SK-N-SH (cell line): Measurements from ENCODE around the gene CARS2. TPM values are rescaled to one million over a fixed set of nuclear protein-coding genes. Genes with fewer than 3 reads are reported as not detected.
"Not testable (repeated sequence)": the region's sequence is repeated elsewhere in the genome, so short reads cannot be mapped to it uniquely, and the experiment has no call there.

Experiments
- CTCF ChIA-PET: fragments of 300-600, 350-600 bp; formaldehyde crosslinking; extraction: SDS; loops from one replicate; lab custom pipeline; 2021; lab: Yijun Ruan, JAX
- POLR2A ChIA-PET: fragments of 350-600 bp; sonication (Branson Sonifier 250); formaldehyde crosslinking; extraction: SDS; loops from one replicate; lab custom pipeline; 2020; ENCODE audit warnings: antibody characterized with exemption, inconsistent platforms; lab: Yijun Ruan, JAX
- DNase-seq: peaks from one replicate; pipeline ENCODE4 v3.0.0; 2012
- H2AFZ ChIP-seq: fragments of 200-600 bp; sonication (generic); 2 replicates; pipeline ENCODE4 v1.8.1; 2016; ENCODE audit warnings: antibody characterized with exemption, mild to moderate bottlenecking, low read depth
- H3F3A ChIP-seq: fragments of 200-600 bp; sonication (generic); replicated peaks from 2 replicates; pipeline ENCODE3; 2016; ENCODE audit warnings: antibody characterized with exemption, mild to moderate bottlenecking; ENCODE audit not compliant: insufficient read depth
- H3K27ac ChIP-seq, 2 experiments: fragments of 200-500 bp in 1 of 2; fragments of 200-600 bp in 1 of 2; sonication (Bioruptor generic) in 1 of 2; sonication (generic), shearing (Covaris generic) in 1 of 2; 2 replicates each; pipeline versions ENCODE4 v1.5.1 to v1.6.1; 2014 to 2016; ENCODE audit warnings: low read depth in 2 of 2, inconsistent platforms in 1 of 2, low read length in 1 of 2, mild to moderate bottlenecking in 1 of 2, mixed read lengths in 1 of 2
- H3K27me3 ChIP-seq: fragments of 200-600 bp; sonication (generic), shearing (Covaris generic); 2 replicates; pipeline ENCODE4 v1.6.1; 2016; ENCODE audit warnings: mixed run types; ENCODE audit not compliant: insufficient read depth
- H3K36me3 ChIP-seq, 2 experiments: fragments of 200-500 bp in 1 of 2; fragments of 200-600 bp in 1 of 2; sonication (Bioruptor generic) in 1 of 2; sonication (generic) in 1 of 2; replicated peaks in 1 of 2; 2 replicates each; pipeline versions ENCODE3 to v1.5.1; 2014 to 2016; ENCODE audit warnings: low read length in 1 of 2, mild to moderate bottlenecking in 1 of 2; ENCODE audit not compliant: insufficient read depth in 2 of 2, control insufficient read depth in 1 of 2
- H3K4me1 ChIP-seq, 2 experiments: fragments of 200-500 bp in 1 of 2; fragments of 200-600 bp in 1 of 2; sonication (Bioruptor generic) in 1 of 2; sonication (generic), shearing (Covaris generic) in 1 of 2; 2 replicates each; pipeline versions ENCODE4 v1.5.1 to v1.6.1; 2014 to 2016; ENCODE audit warnings: low read depth in 1 of 2, low read length in 1 of 2, mixed run types in 1 of 2; ENCODE audit not compliant: insufficient read depth in 2 of 2, control insufficient read depth in 1 of 2
- H3K4me2 ChIP-seq: fragments of 200-600 bp; sonication (generic), shearing (Covaris generic); 2 replicates; pipeline ENCODE4 v1.6.1; 2017; ENCODE audit warnings: mixed run types
- H3K4me3 ChIP-seq, 2 experiments: fragments of 200-500 bp in 1 of 2; fragments of 200-600 bp in 1 of 2; sonication (Bioruptor generic) in 1 of 2; sonication (generic), shearing (Covaris generic) in 1 of 2; 2 replicates each; pipeline versions ENCODE4 v1.5.1 to v1.8.1; 2014 to 2016; ENCODE audit warnings: low read depth in 2 of 2, inconsistent platforms in 1 of 2, low read length in 1 of 2, mild to moderate bottlenecking in 1 of 2, mixed read lengths in 1 of 2, moderate library complexity in 1 of 2
- H3K79me2 ChIP-seq: fragments of 200-600 bp; sonication (generic); 2 replicates; pipeline ENCODE4 v1.8.1; 2017; ENCODE audit warnings: mild to moderate bottlenecking; ENCODE audit not compliant: insufficient read depth
- H3K9ac ChIP-seq: fragments of 200-600 bp; sonication (generic); 2 replicates; pipeline ENCODE4 v1.6.1; 2017; ENCODE audit warnings: mixed run types
- H3K9me2 ChIP-seq: fragments of 200-600 bp; sonication (generic); 2 replicates; pipeline ENCODE4 v1.6.1; 2017; ENCODE audit warnings: mixed run types
- H3K9me3 ChIP-seq: fragments of 200-600 bp; sonication (generic); 2 replicates; pipeline ENCODE4 v1.6.1; 2017; ENCODE audit warnings: mixed run types, mild to moderate bottlenecking, moderate library complexity
- H4K20me1 ChIP-seq: fragments of 200-600 bp; sonication (generic); 2 replicates; pipeline ENCODE4 v1.6.1; 2017; ENCODE audit warnings: mild to moderate bottlenecking, mixed run types; ENCODE audit not compliant: insufficient read depth
- CTCF ChIP-seq: fragments of 200-600 bp; sonication (generic); IDR thresholded peaks from 2 replicates; pipeline ENCODE4 v1.6.1; 2017; ENCODE audit warnings: antibody characterized with exemption, mild to moderate bottlenecking, moderate library complexity
- ELF1 ChIP-seq: IDR thresholded peaks from 2 replicates; pipeline ENCODE4 v1.4.0; 2012
- EP300 ChIP-seq, 2 experiments: IDR thresholded peaks; 2 replicates each; pipeline versions ENCODE4 v1.4.0 to v1.6.1; 2012; ENCODE audit warnings: borderline replicate concordance in 1 of 2, low read depth in 1 of 2, low read length in 1 of 2
- EZH2phosphoT487 ChIP-seq: fragments of 200-600 bp; sonication (generic); IDR thresholded peaks from 2 replicates; pipeline ENCODE4 v1.6.1; 2017; ENCODE audit warnings: low read depth, mixed run types, mild to moderate bottlenecking, antibody characterized with exemption, moderate library complexity, borderline replicate concordance
- FOXJ3 ChIP-seq: sonication (generic); formaldehyde crosslinking; IDR thresholded peaks from 2 replicates; pipeline ENCODE4 v1.5.1; 2020; ENCODE audit warnings: mild to moderate bottlenecking, missing genetic modification reagents
- FOXM1 ChIP-seq: IDR thresholded peaks from 2 replicates; pipeline ENCODE4 v1.4.0; 2012; ENCODE audit warnings: low read depth, mild to moderate bottlenecking
- GATA2 ChIP-seq: sonication (generic); formaldehyde crosslinking; IDR thresholded peaks from 2 replicates; pipeline ENCODE4 v1.5.0; 2020; ENCODE audit warnings: mild to moderate bottlenecking, missing genetic modification reagents
- IRF3 ChIP-seq: fragments of 150-350 bp; IDR thresholded peaks from 2 replicates; pipeline ENCODE4 v1.6.1; 2016; ENCODE audit warnings: mild to moderate bottlenecking, low read depth, low read length
- MAX ChIP-seq: IDR thresholded peaks from 2 replicates; pipeline ENCODE4 v1.4.0; 2012; ENCODE audit warnings: low read depth
- NFIC ChIP-seq: IDR thresholded peaks from 2 replicates; pipeline ENCODE4 v1.4.0; 2012; ENCODE audit warnings: borderline replicate concordance
- NRF1 ChIP-seq: IDR thresholded peaks from 2 replicates; pipeline ENCODE4 v1.6.1; 2012; ENCODE audit warnings: low read depth, mild to moderate bottlenecking, low read length
- POLR2AphosphoS5 ChIP-seq: IDR thresholded peaks from 2 replicates; pipeline ENCODE4 v1.6.1; 2012; ENCODE audit warnings: low read depth, low read length
- RAD21 ChIP-seq: IDR thresholded peaks from 2 replicates; pipeline ENCODE4 v1.6.1; 2012; ENCODE audit warnings: mild to moderate bottlenecking, low read length
- RCOR1 ChIP-seq: fragments of 150-350 bp; IDR thresholded peaks from 2 replicates; pipeline ENCODE4 v1.6.1; 2017; ENCODE audit warnings: antibody characterized with exemption, low read length
- RFX5 ChIP-seq: IDR thresholded peaks from 2 replicates; pipeline ENCODE4 v1.6.1; 2012; ENCODE audit warnings: mild to moderate bottlenecking, improper control_type of control experiment, low read length
- RXRA ChIP-seq: IDR thresholded peaks from 2 replicates; pipeline ENCODE4 v1.4.0; 2012; ENCODE audit warnings: low read depth, mild to moderate bottlenecking, borderline replicate concordance
- TCF12 ChIP-seq: IDR thresholded peaks from 2 replicates; pipeline ENCODE4 v1.4.0; 2012
- TEAD4 ChIP-seq: IDR thresholded peaks from 2 replicates; pipeline ENCODE4 v1.4.0; 2012; ENCODE audit warnings: mild to moderate bottlenecking, borderline replicate concordance; ENCODE audit not compliant: insufficient read depth
- USF1 ChIP-seq: IDR thresholded peaks from 2 replicates; pipeline ENCODE4 v1.4.0; 2012; ENCODE audit warnings: low read depth, borderline replicate concordance
- WGBS: methylation state at CpG from one replicate; pipeline ENCODE4 v1.1.6; 2017; ENCODE audit warnings: low lambda C conversion rate; 5-methylcytosine and 5-hydroxymethylcytosine counted together
- polyA plus RNA-seq, 3 experiments: library from polyadenylated mRNA; depleted of rRNA; stranded (reverse); fragments of >200 nt; gene quantifications; 2 replicates each; pipeline ENCODE4 v1.2.3, GENCODE V29; 2012

The CARS2 gene
- polyA plus RNA-seq, 1 of the 3 experiments (the other 2 are of a cell fraction): 78.6 TPM

- Histone ChIP-seq H3K36me3 (no peaks in the 10 kb centered on the region), H3K27ac (no peak overlapping the region), H3K79me2 (no peaks in the 10 kb centered on the region), H3K4me1 (no peaks in the 10 kb centered on the region), H3K27me3 (no peaks in the 10 kb centered on the region), H3K4me2 (no peak overlapping the region), H3F3A (no peaks in the 10 kb centered on the region), H3K9me2 (no peaks in the 10 kb centered on the region), H3K9ac (no peak overlapping the region), H3K9me3 (no peaks in the 10 kb centered on the region), H4K20me1 (no peaks in the 10 kb centered on the region), H3K4me3 (no peak overlapping the region), H2AFZ (no peak overlapping the region)
- whole genome bisulfite sequencing: 78% methylated on average over 3 of the region's 3 CpGs
- no peak for DNase-seq
- TF ChIP-seq CTCF: no peak
- no peak for TF ChIP-seq TCF12
- TF ChIP-seq NFIC: no peak
- TF ChIP-seq IRF3: no peak
- TF ChIP-seq ELF1: no peak
- no peak for TF ChIP-seq EZH2phosphoT487
- no peak for TF ChIP-seq MAX
- TF ChIP-seq RAD21: no peak
- TF ChIP-seq RCOR1: no peak
- no peak for TF ChIP-seq POLR2AphosphoS5
- no peak for TF ChIP-seq USF1
- no peak for TF ChIP-seq GATA2
- TF ChIP-seq EP300 (IDR thresholded peaks at IDR 0.05; ENCODE audit: borderline replicate concordance in 1 of 2, low read depth in 1 of 2, low read length in 1 of 2): no peak
- TF ChIP-seq FOXJ3 (CRISPR knock-in tag): no peak
- TF ChIP-seq RXRA: no peak
- TF ChIP-seq TEAD4: no peak
- no peak for TF ChIP-seq FOXM1
- no peak for TF ChIP-seq NRF1
- TF ChIP-seq RFX5: no peak
- CTCF ChIA-PET: interaction anchor here (0.7 kb wide), 1 partner anchor 14 kb away, joined by 3 read pairs; no protein-coding TSS in a partner anchor
- POLR2A ChIA-PET: no interaction called here
These were observed 98.2 kb downstream of the CARS2 start for GRCh38 chr13:110607675-110608224.

- H3K4me1 ChIP-seq, H3K27me3 ChIP-seq, H3K36me3 ChIP-seq, H4K20me1 ChIP-seq, H3K9me3 ChIP-seq, H3K9ac ChIP-seq, H2AFZ ChIP-seq, H3K27ac ChIP-seq, H3F3A ChIP-seq, H3K9me2 ChIP-seq, H3K4me2 ChIP-seq, DNase-seq, POLR2A ChIA-PET, CTCF ChIA-PET, H3K79me2 ChIP-seq, H3K4me3 ChIP-seq: not testable (repeated sequence)
- 100% methylated on average over 1 of the region's 33 CpGs for WGBS
These were observed 99.6 kb downstream of the CARS2 start for GRCh38 chr13:110606281-110606680.
